Endothelial cell of umbilical vein (primary cell): ENCODE results near the gene ACOT7. TPM values are rescaled to one million over a fixed set of nuclear protein-coding genes. Genes with fewer than 3 reads are reported as not detected.
A peak's percentile ranks its signal among the peaks of the same experiment; 100 is the strongest.

Experiments used
- BruUV-seq: library from RNA; stranded (reverse); fragments of 400-500 nt; replicated peaks from 2 replicates; lab custom pipeline; 2021; lab: Mats Ljungman, UMichigan
- CTCF ChIA-PET: fragments of 300-600, 350-600 bp; sonication (Branson Sonifier 250); formaldehyde crosslinking; loops from one replicate; lab custom pipeline; 2021; ENCODE audit warnings: antibody characterized with exemption, inconsistent platforms; lab: Charles Lee
- POLR2A ChIA-PET: fragments of 300-600, 350-600 bp; sonication (Branson Sonifier 250); formaldehyde crosslinking; loops from one replicate; lab custom pipeline; 2021; ENCODE audit warnings: antibody characterized with exemption, inconsistent platforms; lab: Charles Lee
- DNase-seq: peaks from one replicate; pipeline ENCODE4 v3.0.0-alpha.2; 2011; ENCODE audit warnings: low read depth, low spot score
- FAIRE-seq: peaks from 2 replicates; lab custom pipeline; 2011; peaks lifted over from hg19 to GRCh38; lab: Jason Lieb, UNC
- H2AFZ ChIP-seq: 2 replicates; pipeline ENCODE4 v1.6.0; 2012; ENCODE audit warnings: low read depth, low read length, control low read depth, inconsistent platforms
- H3K27ac ChIP-seq: 2 replicates; pipeline ENCODE4 v1.5.1; 2011; ENCODE audit warnings: low read depth, mild to moderate bottlenecking, control low read depth, low read length, moderate library complexity; ENCODE audit not compliant: insufficient read depth
- H3K27me3 ChIP-seq, 2 experiments: 2 replicates each; pipeline versions ENCODE4 v1.6.0 to v1.6.1; 2011; ENCODE audit warnings: low read length in 2 of 2, mixed read lengths in 1 of 2; ENCODE audit not compliant: control insufficient read depth in 2 of 2, insufficient read depth in 2 of 2
- H3K36me3 ChIP-seq, 2 experiments: 2 replicates in 1 of 2; 3 replicates in 1 of 2; pipeline ENCODE4 v1.5.1; 2011; ENCODE audit warnings: low read length in 2 of 2, mild to moderate bottlenecking in 1 of 2, moderate library complexity in 1 of 2; ENCODE audit not compliant: control insufficient read depth in 2 of 2, insufficient read depth in 2 of 2; ENCODE audit errors: extremely low read depth in 1 of 2
- H3K4me1 ChIP-seq: 3 replicates; pipeline ENCODE4 v1.5.1; 2011; ENCODE audit warnings: mild to moderate bottlenecking, low read length; ENCODE audit not compliant: control insufficient read depth, insufficient read depth; ENCODE audit errors: extremely low read depth
- H3K4me2 ChIP-seq: 2 replicates; pipeline ENCODE4 v1.6.1; 2011; ENCODE audit warnings: low read length, control low read depth, mixed read lengths; ENCODE audit not compliant: insufficient read depth
- H3K4me3 ChIP-seq, 3 experiments: fragments of 200-600 bp in 1 of 3; sonication (generic), shearing (Covaris generic) in 1 of 3; replicated peaks in 1 of 3; 2 replicates each; pipeline ENCODE4 v1.5.1; 2011 to 2016; ENCODE audit warnings: control low read depth in 3 of 3, low read length in 3 of 3, mild to moderate bottlenecking in 2 of 3, inconsistent platforms in 1 of 3, low read depth in 1 of 3, moderate library complexity in 1 of 3; ENCODE audit not compliant: insufficient read depth in 1 of 3
- H3K79me2 ChIP-seq: 2 replicates; pipeline ENCODE4 v1.6.0; 2012; ENCODE audit warnings: low read length, inconsistent platforms; ENCODE audit not compliant: control insufficient read depth, insufficient read depth
- H3K9ac ChIP-seq: replicated peaks from 2 replicates; pipeline ENCODE3; 2011; ENCODE audit warnings: low read length, control low read depth; ENCODE audit not compliant: insufficient read depth; ENCODE audit errors: extremely low read depth
- H3K9me1 ChIP-seq: replicated peaks from 3 replicates; pipeline ENCODE4 v1.6.0; 2011; ENCODE audit warnings: mild to moderate bottlenecking, low read length; ENCODE audit not compliant: control insufficient read depth, insufficient read depth; ENCODE audit errors: extremely low read depth
- H3K9me3 ChIP-seq: replicated peaks from 2 replicates; pipeline ENCODE4 v1.5.1; 2012; ENCODE audit warnings: low read length, inconsistent platforms; ENCODE audit not compliant: control insufficient read depth, insufficient read depth
- H4K20me1 ChIP-seq: replicated peaks from 2 replicates; pipeline ENCODE3; 2011; ENCODE audit warnings: mild to moderate bottlenecking, low read length; ENCODE audit not compliant: control insufficient read depth, insufficient read depth; ENCODE audit errors: extremely low read depth
- dilution Hi-C: fragments of 300-500 bp; cut with MboI; formaldehyde crosslinking; loops from one replicate; pipeline ENCODE4 v1.15.0; 2019; ENCODE audit warnings: low sequenced_read_pairs; ENCODE audit not compliant: extremely low pct_ligation_motif_present
- intact Hi-C: fragments of 100-400 bp; cut with micrococcal nuclease; formaldehyde crosslinking; loops from one replicate; pipeline ENCODE4 v1.10.0; 2022
- polyA plus RNA-seq, 4 experiments: library from polyadenylated mRNA; depleted of rRNA in 3 of 4; stranded (reverse) in 3 of 4; unstranded in 1 of 4; fragments of >200 nt; gene quantifications; 2 replicates each; pipeline versions ENCODE4 v1.2.1 to v1.2.3, GENCODE V29; 2011 to 2012; ENCODE audit warnings: missing spikeins in 1 of 4
- total RNA-seq: library from RNA; stranded (reverse); gene quantifications from 2 replicates; pipeline ENCODE4 v1.2.3, GENCODE V29; 2021
- TF ChIP-seq, protein P1 (sequence below): IDR thresholded peaks from 2 replicates; pipeline ENCODE4 v1.6.1; 2011; ENCODE audit not compliant: insufficient read depth, insufficient read length
- TF ChIP-seq, protein P2 (sequence below), 2 donors: IDR thresholded peaks; 1 replicate in 1 of 2; 2 replicates in 1 of 2; pipeline ENCODE4 v1.5.1; 2011; ENCODE audit warnings: low read length in 2 of 2, mild to moderate bottlenecking in 2 of 2, moderate library complexity in 2 of 2, control low read depth in 1 of 2, inconsistent platforms in 1 of 2, low read depth in 1 of 2; ENCODE audit not compliant: insufficient read depth in 1 of 2; ENCODE audit errors: extremely low read depth in 1 of 2

ACOT7 gene
- total and polyA plus RNA-seq, 2 donors (not counting 3 experiments of a cell fraction or from before 2014, with no cell fraction given): 69.4 to 105 TPM

DNA sequence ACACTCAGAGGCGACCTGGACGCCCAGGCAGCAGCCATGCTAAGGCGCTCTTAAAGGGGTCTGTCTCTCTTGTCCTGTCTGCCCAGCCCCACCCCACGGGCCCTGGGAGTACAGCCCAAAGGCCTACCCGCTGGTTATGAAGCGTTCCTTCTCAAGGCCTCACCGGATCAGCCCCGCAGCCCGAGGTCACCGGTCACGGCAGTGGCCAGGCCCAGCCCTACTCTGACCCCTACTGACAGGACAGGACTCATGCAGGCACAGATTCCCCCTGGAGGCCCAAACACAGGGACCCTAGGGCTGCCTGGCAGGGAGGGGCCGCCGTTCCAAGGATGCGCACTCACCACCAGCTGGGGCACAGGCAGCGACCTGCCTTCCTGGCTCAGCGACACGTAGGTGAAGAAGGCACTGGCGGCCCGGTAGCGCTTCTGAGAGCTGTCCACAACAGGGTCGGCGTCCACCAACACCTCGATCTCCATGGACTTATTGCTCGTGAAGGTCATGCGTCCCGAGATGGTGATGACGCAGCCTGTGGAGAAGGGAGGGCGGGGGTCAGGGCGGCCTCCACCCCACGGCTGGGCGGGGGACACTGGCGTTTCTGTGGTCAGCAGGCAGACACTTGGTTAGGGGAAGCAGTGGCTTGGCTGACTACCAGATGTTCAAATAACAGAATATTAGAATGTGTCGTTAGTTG lies 112.7 kb downstream of the ACOT7 start:
- H3K9ac ChIP-seq: no peak overlapping the region

More for the DNA sequence above, 112.7 kb downstream of the ACOT7 start:
- TF ChIP-seq, protein P1, sequence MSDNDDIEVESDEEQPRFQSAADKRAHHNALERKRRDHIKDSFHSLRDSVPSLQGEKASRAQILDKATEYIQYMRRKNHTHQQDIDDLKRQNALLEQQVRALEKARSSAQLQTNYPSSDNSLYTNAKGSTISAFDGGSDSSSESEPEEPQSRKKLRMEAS: no peak
- TF ChIP-seq, protein P2, sequence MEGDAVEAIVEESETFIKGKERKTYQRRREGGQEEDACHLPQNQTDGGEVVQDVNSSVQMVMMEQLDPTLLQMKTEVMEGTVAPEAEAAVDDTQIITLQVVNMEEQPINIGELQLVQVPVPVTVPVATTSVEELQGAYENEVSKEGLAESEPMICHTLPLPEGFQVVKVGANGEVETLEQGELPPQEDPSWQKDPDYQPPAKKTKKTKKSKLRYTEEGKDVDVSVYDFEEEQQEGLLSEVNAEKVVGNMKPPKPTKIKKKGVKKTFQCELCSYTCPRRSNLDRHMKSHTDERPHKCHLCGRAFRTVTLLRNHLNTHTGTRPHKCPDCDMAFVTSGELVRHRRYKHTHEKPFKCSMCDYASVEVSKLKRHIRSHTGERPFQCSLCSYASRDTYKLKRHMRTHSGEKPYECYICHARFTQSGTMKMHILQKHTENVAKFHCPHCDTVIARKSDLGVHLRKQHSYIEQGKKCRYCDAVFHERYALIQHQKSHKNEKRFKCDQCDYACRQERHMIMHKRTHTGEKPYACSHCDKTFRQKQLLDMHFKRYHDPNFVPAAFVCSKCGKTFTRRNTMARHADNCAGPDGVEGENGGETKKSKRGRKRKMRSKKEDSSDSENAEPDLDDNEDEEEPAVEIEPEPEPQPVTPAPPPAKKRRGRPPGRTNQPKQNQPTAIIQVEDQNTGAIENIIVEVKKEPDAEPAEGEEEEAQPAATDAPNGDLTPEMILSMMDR (IDR thresholded peaks at IDR 0.05; ENCODE audit: extremely low read depth in 1 of 2, insufficient read depth in 1 of 2, low read depth in 1 of 2, low read length in 2 of 2): peak; percentile 8 to 32
- FAIRE-seq (no peak), DNase-seq (no peak)
- dilution Hi-C loops: no loop called here
- Histone ChIP-seq H3K36me3 (no peaks in the 10 kb centered on the region), H3K27ac (no peak overlapping the region), H3K4me3 (no peak overlapping the region), H2AFZ (no peak overlapping the region), H3K27me3 (no peaks in the 10 kb centered on the region), H3K9me3 (no peaks in the 10 kb centered on the region), H3K79me2 (no peaks in the 10 kb centered on the region), H3K4me2 (no peak overlapping the region), H4K20me1 (no peaks in the 10 kb centered on the region), H3K4me1 (no peaks in the 10 kb centered on the region), H3K9me1 (no peaks in the 10 kb centered on the region)
- BruUV-seq: no TSS peak
- ChIA-PET POLR2A (no interaction called here), CTCF (interaction anchor here (1.2 kb wide), 1 partner anchor 36 kb away, joined by 3 read pairs; no protein-coding TSS in a partner anchor)
- intact Hi-C loops: loop anchor here (1.0 kb wide), 1 partner anchor 35 kb away; no protein-coding TSS in a partner anchor
